Measurements from ENCODE around the gene RAB11A. TPM values are rescaled to one million over a fixed set of nuclear protein-coding genes. Genes with fewer than 3 reads are reported as not detected.

Gene RAB11A
- total RNA-seq, 1 donor from 2014 or later = 98.2 TPM

DNA sequence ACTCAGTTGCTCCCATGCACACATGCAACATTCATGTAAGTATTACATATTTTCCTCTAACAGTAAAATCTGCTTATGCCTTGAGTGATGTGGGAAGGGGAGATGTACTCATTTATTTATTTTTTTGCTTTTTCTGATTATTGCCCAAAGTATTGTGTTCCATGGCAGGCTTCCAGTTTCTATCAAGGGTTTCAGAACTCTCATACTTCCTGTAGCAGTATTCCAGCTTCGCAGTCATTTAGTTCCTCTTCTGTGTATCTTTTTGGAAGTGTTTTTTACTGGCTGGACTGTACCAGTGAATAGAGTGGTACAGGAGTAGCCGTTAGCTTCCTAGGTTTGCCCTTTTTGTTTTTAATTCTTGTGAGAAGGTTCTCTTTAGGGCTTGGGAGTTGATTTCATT lies 26.9 kb downstream of the RAB11A start:
- Mint-ChIP-seq H3K4me3 (no peak overlapping the region), H3K36me3 (ENCODE audit: low read depth) (peaks cover 65% of the 10 kb centered on the region), H3K9me3 (no peaks in the 10 kb centered on the region), H3K27ac (no peak overlapping the region), H3K27me3 (no peaks in the 10 kb centered on the region), H3K4me1 (peaks cover 10% of the 10 kb centered on the region)
- ATAC-seq (ENCODE audit: low read depth) (no peak), DNase-seq (no peak)
- intact Hi-C loops (cut with micrococcal nuclease) = no loop called here
- TF ChIP-seq CTCF (IDR thresholded peaks at IDR 0.05) = no peak
- ChIA-PET POLR2A (no interaction called here), CTCF (no interaction called here)

- ChIA-PET CTCF (interaction anchor here (0.7 kb wide), 1 partner anchor 22 kb away, joined by 4 read pairs; no protein-coding TSS in a partner anchor), POLR2A (interaction anchor here (0.5 kb wide), 1 partner anchor 16 kb away, joined by 9 read pairs; no protein-coding TSS in a partner anchor)
- intact Hi-C loops (cut with micrococcal nuclease) = loop anchor here (5.0 kb wide), 1 partner anchor 82 kb away; no protein-coding TSS in a partner anchor
- DNase-seq = no peak
- Mint-ChIP-seq H3K27ac (no peak overlapping the region), H3K9me3 (no peaks in the 10 kb centered on the region), H3K4me1 (peaks cover 43% of the 10 kb centered on the region), H3K36me3 (ENCODE audit: low read depth) (peaks cover 57% of the 10 kb centered on the region), H3K4me3 (no peak overlapping the region), H3K27me3 (no peaks in the 10 kb centered on the region)
- no peak for TF ChIP-seq CTCF (IDR thresholded peaks at IDR 0.05)
- ATAC-seq (ENCODE audit: low read depth) = no peak
Observed at GRCh38 chr15:65900488-65900887, 31.2 kb downstream of the RAB11A start.

DNA sequence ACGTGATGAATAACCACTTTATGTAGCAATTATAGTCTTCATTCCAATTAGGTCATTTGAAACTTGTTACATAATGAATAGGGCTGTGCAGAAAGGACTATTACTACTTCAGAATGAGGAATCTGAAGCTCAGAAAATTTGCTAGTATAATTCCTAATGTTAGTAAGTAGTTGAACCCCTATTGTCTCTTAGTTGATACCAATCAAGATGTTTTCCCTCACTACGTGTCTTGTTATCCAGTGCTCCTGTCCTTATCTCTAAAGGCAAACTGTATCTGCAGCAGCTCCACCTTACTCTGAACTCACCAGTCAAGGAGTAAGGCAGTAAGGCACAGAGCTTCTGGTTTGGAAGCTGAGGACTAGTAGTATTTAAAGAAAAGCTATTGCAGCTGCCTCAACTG lies 32.0 kb downstream of the RAB11A start:
- DNase-seq (no peak), ATAC-seq (ENCODE audit: low read depth) (no peak)
- no peak for TF ChIP-seq CTCF (IDR thresholded peaks at IDR 0.05)
- Mint-ChIP-seq H3K9me3 (no peaks in the 10 kb centered on the region), H3K27ac (no peak overlapping the region), H3K4me1 (peaks cover 43% of the 10 kb centered on the region), H3K27me3 (no peaks in the 10 kb centered on the region), H3K36me3 (ENCODE audit: low read depth) (peaks cover 56% of the 10 kb centered on the region), H3K4me3 (no peak overlapping the region)
- POLR2A ChIA-PET = interaction anchor here (2.0 kb wide), 1 partner anchor 16 kb away, joined by 11 read pairs; no protein-coding TSS in a partner anchor
- intact Hi-C loops (cut with micrococcal nuclease) = loop anchor here (5.0 kb wide), 1 partner anchor 81 kb away; no protein-coding TSS in a partner anchor
- CTCF ChIA-PET = interaction anchor here (1.3 to 1.8 kb wide), 2 partner anchors 16 to 32 kb away, joined by 3 to 6 read pairs; partner anchors contain the start of gene RAB11A

DNA sequence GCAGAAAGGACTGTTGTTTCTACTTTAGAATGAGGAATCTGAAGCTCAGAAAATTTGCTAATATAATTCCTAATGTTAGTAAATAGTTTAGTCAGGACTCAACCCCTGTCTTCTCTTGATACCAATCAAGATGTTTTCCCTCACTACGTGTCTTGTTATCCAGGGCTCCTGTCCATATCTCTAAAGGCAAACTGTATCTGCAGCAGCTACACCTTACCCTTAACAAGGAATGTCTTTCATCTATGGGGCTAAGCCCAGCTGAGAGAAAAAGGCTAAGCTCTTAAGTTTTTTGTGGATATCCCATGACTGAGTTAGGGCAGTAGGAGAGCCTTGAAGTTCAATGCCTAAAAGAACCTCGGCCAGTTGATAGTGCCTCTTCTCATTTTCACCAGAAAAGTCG lies 32.5 kb downstream of the RAB11A start:
- Mint-ChIP-seq H3K27me3 (no peaks in the 10 kb centered on the region), H3K4me1 (peaks cover 43% of the 10 kb centered on the region), H3K9me3 (no peaks in the 10 kb centered on the region), H3K27ac (peak overlapping the region; percentile 61), H3K4me3 (no peak overlapping the region), H3K36me3 (ENCODE audit: low read depth) (peaks cover 56% of the 10 kb centered on the region)
- ChIA-PET CTCF (interaction anchor here (1.3 to 1.8 kb wide), 3 partner anchors 15 to 81 kb away, joined by 3 to 6 read pairs (median 3); partner anchors contain the start of gene RAB11A), POLR2A (interaction anchor here (0.6 to 2.7 kb wide), 5 partner anchors 15 to 485 kb away, joined by 4 to 15 read pairs (median 6); partner anchors contain the start of genes MAP2K1 and RAB11A)
- DNase-seq (no peak), ATAC-seq (ENCODE audit: low read depth) (no peak)
- no peak for TF ChIP-seq CTCF (IDR thresholded peaks at IDR 0.05)
- intact Hi-C loops (cut with micrococcal nuclease) = loop anchor here (1.0 to 5.0 kb wide), 4 partner anchors 15 to 80 kb away; partner anchors contain the start of gene RAB11A

DNA sequence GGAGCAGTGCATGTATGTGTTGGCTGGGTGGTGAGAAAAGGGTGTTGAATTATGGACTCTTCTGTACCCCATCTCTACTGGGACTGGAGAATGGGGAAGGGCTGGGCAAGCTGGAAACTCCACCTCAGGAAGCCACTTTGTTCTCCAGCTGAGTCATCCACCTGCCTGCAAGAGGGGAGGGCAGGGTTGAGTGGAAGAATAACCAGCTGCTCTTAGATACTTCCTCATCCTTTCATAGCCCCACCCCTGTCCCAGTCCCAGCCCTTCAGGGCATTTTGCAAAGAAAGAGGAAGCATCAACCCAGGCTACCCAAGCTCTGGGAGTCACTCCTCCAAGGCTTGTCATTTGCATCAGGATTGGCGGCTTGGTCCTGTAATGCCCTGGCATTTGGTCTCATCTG lies 33.1 kb downstream of the RAB11A start:
- peak; percentile 99 for ATAC-seq (ENCODE audit: low read depth)
- no peak for TF ChIP-seq CTCF (IDR thresholded peaks at IDR 0.05)
- intact Hi-C loops (cut with micrococcal nuclease) = loop anchor here (1.0 to 5.0 kb wide), 4 partner anchors 15 to 80 kb away; partner anchors contain the start of gene RAB11A
- H3K9me3 Mint-ChIP-seq = no peaks in the 10 kb centered on the region
- ChIA-PET POLR2A (interaction anchor here (0.6 to 2.7 kb wide), 5 partner anchors 15 to 484 kb away, joined by 4 to 15 read pairs (median 6); partner anchors contain the start of genes MAP2K1 and RAB11A), CTCF (interaction anchor here (1.3 to 1.8 kb wide), 3 partner anchors 15 to 80 kb away, joined by 3 to 6 read pairs (median 3); partner anchors contain the start of gene RAB11A)
- H3K4me1 Mint-ChIP-seq = peaks cover 43% of the 10 kb centered on the region
- DNase-seq = peak; percentile 46
- peaks cover 55% of the 10 kb centered on the region for H3K36me3 Mint-ChIP-seq (ENCODE audit: low read depth)
- H3K4me3 Mint-ChIP-seq = peak overlapping the region; percentile 17
- H3K27me3 Mint-ChIP-seq = no peaks in the 10 kb centered on the region
- H3K27ac Mint-ChIP-seq = peak overlapping the region; percentile 61
